ENCODE data around the gene DSTN.

Gene DSTN

GRCh38 chr20:17562804-17563305, 7.0 kb upstream of the DSTN start:
- H3K27me3 Mint-ChIP-seq: peaks cover 16% of the 10 kb centered on the region
- no peak for ATAC-seq
- no peak overlapping the region for H3K4me3 Mint-ChIP-seq
- no peaks in the 10 kb centered on the region for H3K36me3 Mint-ChIP-seq
- no peak overlapping the region for H3K27ac Mint-ChIP-seq
- no peaks in the 10 kb centered on the region for H3K9me3 Mint-ChIP-seq
- H3K4me1 Mint-ChIP-seq: no peaks in the 10 kb centered on the region

DNA sequence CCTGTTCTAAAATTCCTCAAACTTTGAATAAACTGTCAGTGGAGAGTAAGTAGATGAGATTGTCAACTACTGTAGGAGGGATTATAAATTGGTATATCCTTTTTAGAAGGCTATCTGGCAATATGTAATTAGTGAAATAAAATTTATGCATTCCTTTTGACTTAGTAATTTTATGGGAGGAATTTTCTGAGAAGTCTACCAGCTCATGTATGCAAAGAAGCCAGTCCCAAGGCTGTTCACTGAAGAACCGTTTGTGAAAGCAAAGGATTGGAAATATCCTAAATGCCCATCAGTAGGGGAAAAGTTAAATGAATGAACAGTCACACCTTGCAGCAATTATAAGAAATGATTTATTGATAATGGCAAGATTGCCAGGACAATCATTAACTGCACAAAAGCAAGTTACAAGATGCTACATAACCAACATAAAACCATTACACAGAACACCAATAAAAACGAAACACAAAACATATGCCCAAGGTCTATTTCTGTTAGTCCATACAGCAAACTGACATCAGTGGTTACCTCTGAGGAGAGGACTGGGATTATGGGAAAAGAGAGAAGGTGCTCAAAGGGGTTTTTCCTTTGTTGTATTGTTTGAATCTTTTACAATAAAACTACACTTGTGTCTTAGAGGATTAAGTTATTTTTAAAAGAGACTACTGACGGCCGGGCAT, 4.6 kb upstream of the DSTN start:
- Mint-ChIP-seq H3K4me1 (peaks cover 4% of the 10 kb centered on the region), H3K9me3 (no peaks in the 10 kb centered on the region), H3K27me3 (peaks cover 11% of the 10 kb centered on the region), H3K36me3 (no peaks in the 10 kb centered on the region), H3K27ac (no peak overlapping the region), H3K4me3 (no peak overlapping the region)
- no peak for ATAC-seq

DNA sequence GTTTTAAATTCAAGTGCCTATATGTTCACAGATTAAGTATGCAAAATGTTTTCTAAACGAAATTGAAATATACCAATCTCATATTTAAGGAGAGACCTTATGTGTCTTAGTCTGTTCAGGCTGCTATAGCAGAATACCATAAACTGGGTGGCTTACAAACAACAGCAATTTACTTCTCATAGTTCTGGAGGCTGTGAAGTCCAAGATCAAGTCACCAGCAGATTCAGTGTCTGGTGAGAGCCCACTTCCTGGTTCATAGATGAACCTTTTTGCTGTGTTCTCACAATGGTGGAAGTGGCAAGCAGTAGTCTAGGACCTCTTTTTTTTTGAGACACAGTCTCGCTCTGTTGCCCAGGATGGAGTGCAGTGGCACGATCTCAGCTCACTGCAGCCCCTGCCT, 3.5 kb upstream of the DSTN start:
- H3K27me3 Mint-ChIP-seq: peaks cover under 1% of the 10 kb centered on the region
- H3K9me3 Mint-ChIP-seq: no peaks in the 10 kb centered on the region
- H3K36me3 Mint-ChIP-seq: no peaks in the 10 kb centered on the region
- H3K4me1 Mint-ChIP-seq: peaks cover 12% of the 10 kb centered on the region
- no peak overlapping the region for H3K4me3 Mint-ChIP-seq
- H3K27ac Mint-ChIP-seq: no peak overlapping the region
- ATAC-seq: no peak

- H3K27me3 Mint-ChIP-seq: no peaks in the 10 kb centered on the region
- H3K4me3 Mint-ChIP-seq: no peak overlapping the region
- no peak for ATAC-seq
- H3K36me3 Mint-ChIP-seq: no peaks in the 10 kb centered on the region
- H3K4me1 Mint-ChIP-seq: peaks cover 18% of the 10 kb centered on the region
- no peaks in the 10 kb centered on the region for H3K9me3 Mint-ChIP-seq
- H3K27ac Mint-ChIP-seq: no peak overlapping the region
These were observed 1.7 kb upstream of the DSTN start for GRCh38 chr20:17568045-17568788.

- H3K9me3 Mint-ChIP-seq: no peaks in the 10 kb centered on the region
- peaks cover 18% of the 10 kb centered on the region for H3K4me1 Mint-ChIP-seq
- no peaks in the 10 kb centered on the region for H3K36me3 Mint-ChIP-seq
- no peak overlapping the region for H3K27ac Mint-ChIP-seq
- no peaks in the 10 kb centered on the region for H3K27me3 Mint-ChIP-seq
- H3K4me3 Mint-ChIP-seq: peak overlapping the region; percentile 94
- ATAC-seq: no peak
These were observed 828 bp upstream of the DSTN start for GRCh38 chr20:17568972-17569521.

GRCh38 chr20:17570347-17571152, 675 bp downstream of the DSTN start:
- Mint-ChIP-seq H3K36me3 (no peaks in the 10 kb centered on the region), H3K4me1 (peaks cover 18% of the 10 kb centered on the region), H3K27me3 (no peaks in the 10 kb centered on the region), H3K27ac (peak overlapping the region; percentile 88), H3K4me3 (peak overlapping the region; percentile 94), H3K9me3 (no peaks in the 10 kb centered on the region)
- peak; percentile 59 for ATAC-seq

GRCh38 chr20:17571153-17571527, 1.3 kb downstream of the DSTN start:
- peak overlapping the region; percentile 88 for H3K27ac Mint-ChIP-seq
- H3K9me3 Mint-ChIP-seq: no peaks in the 10 kb centered on the region
- ATAC-seq: no peak
- peaks cover 18% of the 10 kb centered on the region for H3K4me1 Mint-ChIP-seq
- no peaks in the 10 kb centered on the region for H3K36me3 Mint-ChIP-seq
- no peaks in the 10 kb centered on the region for H3K27me3 Mint-ChIP-seq
- H3K4me3 Mint-ChIP-seq: peak overlapping the region; percentile 94

DNA sequence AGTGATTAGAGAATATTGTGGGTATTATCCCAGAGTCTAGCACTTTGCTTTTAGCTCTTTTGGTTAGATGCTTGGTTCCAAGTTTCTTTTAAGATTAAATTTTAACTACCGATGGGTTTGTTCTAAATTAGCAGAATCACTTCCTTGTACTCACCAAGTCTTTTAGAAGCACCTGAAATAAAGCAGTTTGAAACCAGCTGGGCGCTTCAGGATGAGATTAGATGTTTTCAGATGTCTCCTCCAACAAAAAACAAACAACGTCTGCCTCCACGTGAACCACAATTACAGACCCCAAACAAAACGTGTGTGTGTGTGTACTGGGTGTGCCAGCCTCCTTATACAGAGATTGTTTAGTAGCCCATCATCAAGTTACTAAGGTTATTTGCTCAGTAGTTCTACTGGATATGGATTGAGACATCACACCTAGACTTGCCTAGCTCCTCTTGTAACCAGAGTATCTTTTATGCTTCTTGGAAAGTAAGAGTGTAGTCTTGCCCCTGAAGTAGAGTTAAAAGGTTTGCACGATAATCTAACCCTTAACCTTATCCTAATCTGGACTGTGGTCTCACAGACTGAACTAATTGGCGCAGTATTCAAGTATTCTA, 2.3 kb downstream of the DSTN start:
- Mint-ChIP-seq H3K36me3 (no peaks in the 10 kb centered on the region), H3K4me1 (peaks cover 18% of the 10 kb centered on the region), H3K27ac (no peak overlapping the region), H3K4me3 (no peak overlapping the region), H3K27me3 (no peaks in the 10 kb centered on the region), H3K9me3 (no peaks in the 10 kb centered on the region)
- ATAC-seq: no peak

- Mint-ChIP-seq H3K27ac (no peak overlapping the region), H3K27me3 (no peaks in the 10 kb centered on the region), H3K9me3 (no peaks in the 10 kb centered on the region), H3K36me3 (no peaks in the 10 kb centered on the region), H3K4me3 (no peak overlapping the region), H3K4me1 (peaks cover 18% of the 10 kb centered on the region)
- ATAC-seq: no peak
These were observed 3.6 kb downstream of the DSTN start for GRCh38 chr20:17573463-17573862.

DNA sequence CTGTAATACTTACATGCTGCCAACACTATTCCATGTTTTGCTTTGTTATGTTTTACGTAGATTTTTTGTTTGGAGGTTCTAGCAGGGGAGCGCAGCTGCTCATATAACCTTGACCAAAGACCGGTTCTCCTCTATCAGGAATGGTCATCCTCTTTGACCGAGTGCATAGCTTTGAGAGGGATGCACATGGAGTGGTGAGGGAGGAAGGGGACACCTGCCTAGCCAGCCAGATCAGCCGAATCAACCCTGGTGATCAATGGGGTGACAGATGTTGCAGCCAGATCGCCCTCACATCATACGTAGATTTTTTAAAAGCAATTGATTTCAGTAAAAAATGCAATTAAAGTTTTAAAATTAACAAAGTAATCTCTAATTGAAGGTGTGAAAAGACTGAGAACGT, 6.3 kb downstream of the DSTN start:
- Mint-ChIP-seq H3K9me3 (no peaks in the 10 kb centered on the region), H3K27me3 (no peaks in the 10 kb centered on the region), H3K27ac (no peak overlapping the region), H3K4me1 (peaks cover 6% of the 10 kb centered on the region), H3K4me3 (no peak overlapping the region), H3K36me3 (peaks cover 11% of the 10 kb centered on the region)
- ATAC-seq: no peak

- peaks cover 11% of the 10 kb centered on the region for H3K36me3 Mint-ChIP-seq
- no peaks in the 10 kb centered on the region for H3K27me3 Mint-ChIP-seq
- no peak overlapping the region for H3K4me3 Mint-ChIP-seq
- ATAC-seq: no peak
- H3K27ac Mint-ChIP-seq: no peak overlapping the region
- no peaks in the 10 kb centered on the region for H3K9me3 Mint-ChIP-seq
- H3K4me1 Mint-ChIP-seq: no peaks in the 10 kb centered on the region
These were observed 9.6 kb downstream of the DSTN start for GRCh38 chr20:17579369-17580039.

DNA sequence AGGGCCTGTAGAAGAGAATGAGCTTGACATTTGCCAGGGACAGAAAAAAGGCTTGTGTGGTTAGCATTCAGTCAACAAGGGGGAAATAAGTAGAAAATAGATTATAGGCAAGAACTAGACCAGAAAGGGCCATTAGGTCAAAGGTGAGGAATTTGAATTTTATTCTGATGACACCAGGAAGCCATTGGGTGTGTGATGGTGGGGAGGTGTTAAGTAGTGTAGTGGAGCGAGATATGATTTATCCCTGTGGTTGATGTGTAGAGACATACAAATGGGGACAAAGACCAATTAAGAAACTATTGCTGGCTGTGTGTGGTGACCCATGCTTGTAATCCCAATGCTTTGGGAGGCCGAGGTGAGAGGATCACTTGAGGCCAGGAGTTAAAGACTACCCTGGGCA, 11.0 kb downstream of the DSTN start:
- no peaks in the 10 kb centered on the region for H3K27me3 Mint-ChIP-seq
- no peaks in the 10 kb centered on the region for H3K9me3 Mint-ChIP-seq
- peaks cover 16% of the 10 kb centered on the region for H3K36me3 Mint-ChIP-seq
- no peak overlapping the region for H3K27ac Mint-ChIP-seq
- H3K4me3 Mint-ChIP-seq: no peak overlapping the region
- no peaks in the 10 kb centered on the region for H3K4me1 Mint-ChIP-seq
- ATAC-seq: no peak

DNA sequence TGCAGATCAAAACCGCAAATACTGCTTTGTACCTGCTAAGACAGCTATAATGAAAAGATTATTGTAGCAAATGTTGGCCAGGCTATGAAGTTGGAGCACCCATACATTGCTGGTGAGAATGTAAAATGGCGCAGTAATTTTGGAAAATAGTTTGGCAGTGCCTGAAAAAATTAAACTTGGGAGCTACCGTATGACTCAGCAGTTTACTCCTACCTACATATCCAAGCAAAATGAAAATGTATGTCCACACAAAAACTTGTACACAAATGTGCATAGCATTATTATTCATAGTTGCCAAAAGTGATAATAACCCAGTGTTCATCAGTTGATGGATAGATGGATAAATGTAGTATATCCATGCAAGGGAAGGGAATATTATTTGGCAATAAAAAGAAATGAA, 13.3 kb downstream of the DSTN start:
- no peak overlapping the region for H3K4me3 Mint-ChIP-seq
- ATAC-seq: no peak
- no peaks in the 10 kb centered on the region for H3K4me1 Mint-ChIP-seq
- no peaks in the 10 kb centered on the region for H3K27me3 Mint-ChIP-seq
- H3K9me3 Mint-ChIP-seq: no peaks in the 10 kb centered on the region
- peaks cover 16% of the 10 kb centered on the region for H3K36me3 Mint-ChIP-seq
- H3K27ac Mint-ChIP-seq: no peak overlapping the region

DNA sequence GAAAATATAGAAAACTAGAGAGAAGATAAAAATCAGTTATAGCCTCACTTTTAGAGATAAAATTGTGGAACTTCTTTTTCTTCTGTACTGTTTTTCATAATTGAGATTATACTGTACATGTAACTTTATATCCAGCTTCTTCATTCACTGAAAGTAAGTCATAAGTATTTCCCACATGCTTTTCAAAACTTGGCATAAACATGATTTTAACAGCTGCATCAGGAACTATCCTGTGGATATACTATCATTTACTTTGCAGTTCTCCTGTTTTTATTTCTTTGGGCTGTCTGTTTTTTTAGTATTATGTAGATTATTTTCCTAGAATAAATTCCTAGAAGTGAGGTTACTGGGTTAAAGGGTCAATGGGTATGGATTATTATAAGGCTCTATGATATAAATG, 14.8 kb downstream of the DSTN start:
- Mint-ChIP-seq H3K36me3 (peaks cover 16% of the 10 kb centered on the region), H3K27me3 (no peaks in the 10 kb centered on the region), H3K9me3 (no peaks in the 10 kb centered on the region), H3K4me1 (no peaks in the 10 kb centered on the region), H3K4me3 (no peak overlapping the region), H3K27ac (no peak overlapping the region)
- ATAC-seq: no peak

All from stimulated activated memory B cell treated with anti-CD40 and anti-IgM and Interleukin-4, amounts not matched to agents 10 μg/mL and 1 μg/mL and 100 μg/mL, for 72 hours (primary cell).